ENCODE results near the gene BCL3.
A peak's percentile ranks its signal among the peaks of the same experiment; 100 is the strongest.
"Not testable (repeated sequence)": the region's sequence is repeated elsewhere in the genome, so short reads cannot be mapped to it uniquely, and the experiment has no call there.

The BCL3 gene

DNA sequence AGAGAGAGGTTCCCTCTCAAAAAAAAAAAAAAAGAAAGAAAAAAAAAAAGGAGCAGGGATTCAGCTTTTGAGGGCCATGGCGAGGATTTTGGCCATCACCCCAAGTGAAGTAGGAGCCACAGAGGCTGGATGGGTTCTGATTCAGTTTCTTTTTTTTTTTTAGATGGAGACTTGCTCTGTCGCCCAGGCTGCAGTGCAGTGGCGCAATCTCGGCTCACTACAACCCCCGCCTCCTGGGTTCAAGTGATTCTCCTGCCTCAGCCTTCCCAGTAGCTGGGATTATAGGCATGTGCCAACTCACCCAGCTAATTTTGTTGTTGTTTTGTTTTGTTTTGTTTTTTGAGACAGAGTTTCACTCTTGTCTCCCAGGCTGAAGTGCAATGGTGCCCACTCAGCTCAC lies 27.1 kb upstream of the BCL3 start:
- not testable (repeated sequence) for DNase-seq

DNA sequence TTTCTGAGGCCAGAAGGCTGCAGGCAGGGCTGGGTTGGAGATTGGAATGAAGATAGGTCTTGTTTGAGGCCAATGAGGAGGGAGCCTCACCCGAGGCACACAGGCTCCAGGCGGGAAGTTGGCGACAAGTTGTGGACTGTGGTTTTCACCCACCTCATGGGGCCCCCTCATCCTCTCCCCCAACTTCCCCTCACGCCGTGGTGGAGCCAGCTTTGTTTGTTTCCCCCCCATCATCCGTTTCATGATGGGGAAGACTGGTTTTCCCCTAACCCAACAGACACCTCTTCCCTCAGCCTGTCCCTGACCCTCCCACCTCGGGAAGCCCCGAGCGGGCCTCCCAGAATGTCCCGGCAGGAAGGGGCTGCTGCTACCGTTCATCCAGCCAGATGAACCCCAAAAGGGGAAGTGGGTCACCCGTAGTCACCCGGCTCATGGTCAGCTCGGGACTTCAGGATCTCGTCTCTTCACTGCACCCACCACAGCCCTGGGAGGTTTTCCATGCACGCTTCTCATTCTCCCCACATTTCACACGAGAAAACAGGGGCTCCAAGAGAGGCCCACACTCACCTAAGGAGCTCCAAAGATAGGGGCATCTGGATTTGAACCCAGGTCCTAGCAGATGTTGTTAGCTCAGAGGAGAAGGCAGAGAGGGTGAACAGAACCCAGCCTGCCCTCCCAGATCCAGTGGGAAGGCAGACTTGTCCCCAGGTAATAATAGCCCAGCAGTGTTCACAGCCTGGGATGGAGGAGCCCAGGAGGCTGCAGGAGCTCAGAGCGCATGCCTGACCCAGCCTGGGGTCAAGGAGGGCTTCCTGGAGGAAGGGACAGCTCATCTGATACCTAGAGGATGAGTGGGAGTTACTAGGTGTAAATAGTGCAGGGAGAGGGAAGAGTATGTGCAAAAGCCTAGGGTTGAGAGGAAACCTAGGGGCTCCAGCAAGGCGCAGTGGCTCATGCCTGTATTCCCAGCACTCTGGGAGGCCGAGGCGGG lies 26.1 kb upstream of the BCL3 start:
- no peak for DNase-seq

DNA sequence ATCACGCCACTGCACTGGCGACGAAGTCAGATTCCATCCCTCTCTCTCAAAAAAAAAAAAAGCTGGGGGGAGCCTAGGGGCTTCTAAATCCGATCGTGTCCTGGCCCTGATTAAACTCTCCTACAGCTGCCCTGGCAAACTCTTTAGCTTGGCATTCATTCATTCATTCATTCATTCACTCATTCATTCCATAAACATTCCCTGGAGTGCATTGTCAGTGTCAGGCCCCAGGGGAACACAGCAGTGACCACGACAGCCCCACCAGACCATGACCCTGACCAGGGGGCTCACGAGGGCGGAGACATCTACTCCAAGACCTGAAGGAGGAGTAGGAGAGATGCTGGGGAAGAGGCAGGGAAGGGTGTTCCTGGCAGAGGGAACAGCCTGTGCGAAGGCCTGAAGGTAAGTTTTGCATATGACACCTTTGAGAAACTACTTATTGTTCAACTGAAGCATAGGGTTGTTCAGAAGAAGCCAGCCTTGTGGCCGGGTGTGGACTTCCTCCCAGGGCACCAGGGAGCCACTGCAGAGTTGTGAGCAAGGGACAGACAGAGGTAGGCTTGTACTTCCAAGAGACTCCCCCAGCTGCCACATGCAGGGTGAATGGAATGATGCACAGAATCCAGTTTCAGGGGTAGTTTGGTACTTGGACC lies 25.1 kb upstream of the BCL3 start:
- no peak for DNase-seq

DNA sequence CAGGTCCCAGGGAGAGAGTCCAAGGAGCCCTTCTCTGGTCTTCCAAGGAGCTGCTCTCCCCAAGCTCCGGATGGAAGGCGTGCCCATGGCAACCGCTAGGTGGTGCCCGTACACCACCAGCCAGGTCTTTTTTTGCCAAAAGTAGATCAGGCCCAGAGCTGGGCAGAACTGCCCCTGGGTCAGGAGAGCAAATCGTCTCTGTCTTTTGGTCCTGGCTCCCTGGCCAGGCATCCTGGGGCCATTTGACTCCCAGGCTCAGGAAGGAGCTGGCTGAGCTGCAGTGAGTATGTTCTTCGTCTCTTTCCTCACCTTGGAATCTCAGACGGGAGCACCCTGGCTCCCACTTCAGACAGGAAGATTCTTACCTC lies 24.6 kb upstream of the BCL3 start:
- DNase-seq = peak; percentile 45

DNA sequence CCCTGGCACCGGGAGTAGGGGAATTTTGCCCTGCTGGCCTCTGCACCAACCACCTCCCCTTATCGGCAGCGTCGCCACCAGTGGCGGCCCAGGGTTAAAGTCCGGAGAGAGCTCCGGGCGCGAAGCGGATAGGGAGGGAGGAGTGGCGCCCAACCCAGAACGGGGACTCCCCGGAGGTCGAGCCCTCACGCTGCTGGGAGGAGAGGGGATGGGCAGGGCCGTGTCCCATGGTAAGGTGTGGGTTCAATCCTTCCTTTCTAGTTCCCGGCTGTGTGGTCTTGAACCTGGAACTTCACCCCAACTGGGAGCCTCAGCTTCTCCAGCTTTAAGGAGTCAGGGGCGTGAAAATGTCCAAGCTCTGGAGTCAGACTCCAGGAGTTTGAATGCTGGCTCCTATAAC lies 23.3 kb upstream of the BCL3 start:
- DNase-seq = no peak

DNA sequence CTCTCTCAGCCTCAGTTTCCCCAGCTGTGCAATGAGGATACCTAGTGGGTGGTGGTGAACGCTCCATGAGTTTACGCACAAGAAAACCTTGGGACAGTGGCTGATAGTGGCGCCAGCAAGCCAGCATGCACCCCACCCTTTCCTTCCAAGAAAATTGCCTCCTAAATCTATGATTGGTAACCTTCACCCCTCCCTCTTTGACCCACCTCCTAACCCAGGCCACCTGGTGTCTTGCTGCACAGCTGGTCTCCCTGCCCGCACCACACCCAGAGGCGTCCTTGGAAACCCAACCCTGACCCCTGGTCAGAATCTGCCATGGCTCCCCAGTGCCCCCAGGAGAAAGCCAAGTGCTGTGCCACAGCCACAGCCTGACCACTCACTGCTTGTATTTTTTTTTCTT lies 22.8 kb upstream of the BCL3 start:
- DNase-seq = no peak

DNA sequence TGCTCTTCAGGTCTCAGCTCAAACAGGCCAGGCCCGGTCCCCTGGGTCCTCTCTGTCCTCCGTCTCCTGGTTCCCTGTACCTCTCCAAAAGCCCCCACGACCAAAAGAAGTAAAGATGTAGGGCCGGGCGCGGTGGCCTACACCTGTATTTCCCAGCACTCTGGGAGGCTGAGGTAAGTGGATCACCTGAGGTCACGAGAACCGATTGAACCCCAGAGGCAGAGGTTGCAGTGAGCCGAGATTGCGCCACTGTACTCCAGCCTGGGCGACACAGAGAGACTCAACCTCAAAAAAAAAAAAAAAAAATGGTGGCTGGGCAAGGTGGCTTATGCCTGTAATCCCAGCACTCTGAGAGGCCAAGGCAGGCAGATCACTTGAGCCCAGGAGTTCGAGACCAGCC lies 22.0 kb upstream of the BCL3 start:
- DNase-seq = no peak

DNA sequence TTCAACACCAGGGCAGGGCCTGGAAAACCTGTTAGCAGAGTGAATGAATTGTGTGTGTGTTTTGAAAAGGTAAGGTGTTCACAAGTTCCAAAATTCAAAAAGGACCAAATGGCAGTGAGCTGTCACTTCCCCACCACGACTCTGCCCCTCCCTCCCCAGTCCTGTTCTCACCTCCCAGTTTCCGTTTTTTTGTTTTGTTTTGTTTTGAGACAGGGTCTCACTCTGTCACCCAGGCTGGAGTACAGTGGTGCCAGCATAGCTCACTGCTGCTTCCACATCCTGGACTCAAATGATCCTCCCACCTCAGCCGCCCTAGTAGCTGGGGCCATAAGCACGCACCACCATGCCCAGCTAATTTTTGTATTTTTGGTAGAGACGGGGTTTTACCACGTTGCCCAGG lies 20.3 kb upstream of the BCL3 start:
- no peak for DNase-seq

DNA sequence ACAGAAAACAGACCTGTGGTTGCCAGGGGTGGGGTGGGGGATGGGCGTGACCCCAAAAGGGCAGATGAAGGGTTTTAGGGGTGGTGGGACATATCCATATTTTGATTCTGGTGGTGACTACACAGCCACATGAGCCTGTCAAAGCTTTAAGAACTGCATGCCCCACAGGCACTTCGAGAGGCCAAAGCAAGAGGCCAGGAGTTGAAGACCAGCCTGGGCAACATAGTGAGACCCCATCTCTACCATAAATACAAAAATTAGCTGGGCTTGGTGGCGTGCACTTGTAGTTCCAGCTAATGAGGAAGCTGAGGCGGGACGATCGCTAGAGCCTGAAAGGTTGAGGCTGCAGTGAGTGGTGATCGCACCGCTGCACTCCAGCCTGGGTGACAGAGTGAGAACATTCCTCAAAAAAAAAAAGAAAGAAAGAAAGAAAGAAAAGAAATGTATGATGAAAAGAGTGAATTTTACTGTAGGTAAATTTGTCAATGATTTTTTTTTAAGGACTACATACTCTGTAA lies 18.9 kb upstream of the BCL3 start:
- no peak for DNase-seq

DNA sequence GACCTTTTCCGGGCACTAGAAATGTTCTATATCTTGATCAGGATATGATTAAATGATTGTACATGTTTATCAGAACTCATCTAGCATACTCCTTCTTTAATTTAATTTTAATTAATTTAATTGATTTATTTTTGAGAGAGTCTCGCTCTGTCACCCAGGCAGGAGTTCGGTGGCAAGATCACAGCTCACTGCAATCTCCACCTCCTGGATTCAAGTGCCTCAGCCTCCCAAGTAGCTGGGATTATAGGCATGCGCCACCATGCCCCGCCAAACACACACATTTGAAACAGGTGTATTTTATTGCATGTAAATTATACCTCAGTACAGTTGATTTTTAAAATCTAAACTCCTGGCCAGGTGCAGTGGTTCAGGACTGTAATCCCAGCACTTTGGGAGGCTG lies 17.4 kb upstream of the BCL3 start:
- DNase-seq = no peak

DNA sequence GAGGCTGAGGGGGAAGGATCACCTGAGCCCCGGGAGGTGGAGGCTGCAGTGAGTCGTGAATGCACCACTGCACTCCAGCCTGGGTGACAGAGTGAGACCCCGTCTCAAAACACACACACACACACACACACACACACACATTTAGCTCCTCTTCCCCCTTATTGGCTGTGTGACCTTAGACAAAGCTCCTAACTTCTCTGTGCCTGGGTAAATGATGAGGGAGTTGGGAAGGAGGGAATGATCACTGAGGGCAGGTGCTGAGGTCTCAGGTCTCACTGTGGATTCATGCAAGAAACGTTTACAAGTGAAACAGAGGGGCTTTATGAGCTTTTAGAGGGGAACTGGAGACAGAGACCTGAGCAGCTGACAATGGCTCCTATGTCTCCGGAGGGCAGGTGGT lies 16.9 kb upstream of the BCL3 start:
- no peak for DNase-seq

DNA sequence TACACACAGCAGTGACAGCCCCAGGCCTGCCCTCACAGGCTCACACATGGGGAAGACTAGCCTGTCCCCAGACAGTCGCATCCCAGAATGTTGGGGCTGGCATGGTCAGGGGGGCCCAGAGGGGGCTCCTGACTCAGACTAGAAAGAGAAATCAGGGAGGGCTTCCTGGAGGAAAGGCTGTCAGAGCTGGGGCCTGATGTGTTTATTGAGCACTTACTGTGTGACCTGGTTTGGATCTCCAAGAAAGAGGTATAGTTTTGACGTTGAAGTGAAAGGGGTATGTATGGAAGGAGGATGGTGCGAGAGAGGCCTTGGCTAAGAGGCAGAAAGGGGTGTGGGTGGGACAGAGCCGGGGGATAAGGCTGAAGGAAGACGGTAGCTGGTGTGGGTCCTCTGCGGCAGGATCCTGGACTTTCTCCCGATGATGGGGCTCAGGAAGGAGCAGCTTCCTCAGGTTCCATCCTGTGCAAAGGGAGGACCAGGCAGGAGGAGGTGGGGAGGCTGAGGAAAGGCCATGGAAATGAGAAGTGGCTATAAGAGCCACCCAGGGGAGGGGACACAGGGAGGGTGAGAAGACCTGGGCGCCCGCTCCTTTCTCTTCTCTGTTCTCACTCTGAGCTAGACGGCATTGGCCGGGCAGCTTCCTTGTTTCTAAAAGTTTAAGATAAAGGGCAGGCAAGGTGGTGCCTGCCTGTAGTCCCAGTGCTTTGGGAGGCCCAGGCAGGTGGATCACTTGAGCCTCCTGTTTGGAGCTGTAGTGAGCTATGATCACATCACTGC lies 16.1 kb upstream of the BCL3 start:
- DNase-seq = no peak

DNA sequence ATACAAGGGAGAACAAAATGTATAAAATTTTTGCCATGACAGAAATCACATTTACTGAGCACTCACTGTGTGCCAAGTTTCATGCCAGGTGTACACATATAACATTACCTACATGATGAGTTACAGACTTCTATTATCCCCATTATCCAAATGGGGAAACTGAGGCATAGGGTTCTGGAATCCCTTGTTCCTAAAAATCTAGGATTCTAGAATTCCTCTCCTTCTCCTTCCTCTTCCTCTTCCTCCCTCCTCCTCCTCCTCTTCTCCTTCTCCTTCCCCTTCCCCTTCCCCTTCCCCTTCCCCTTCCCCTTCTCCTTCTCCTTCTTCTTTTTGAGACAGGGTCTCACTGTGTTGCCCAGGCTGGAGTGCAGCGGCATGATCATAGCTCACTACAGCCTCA lies 14.2 kb upstream of the BCL3 start:
- DNase-seq = no peak

DNA sequence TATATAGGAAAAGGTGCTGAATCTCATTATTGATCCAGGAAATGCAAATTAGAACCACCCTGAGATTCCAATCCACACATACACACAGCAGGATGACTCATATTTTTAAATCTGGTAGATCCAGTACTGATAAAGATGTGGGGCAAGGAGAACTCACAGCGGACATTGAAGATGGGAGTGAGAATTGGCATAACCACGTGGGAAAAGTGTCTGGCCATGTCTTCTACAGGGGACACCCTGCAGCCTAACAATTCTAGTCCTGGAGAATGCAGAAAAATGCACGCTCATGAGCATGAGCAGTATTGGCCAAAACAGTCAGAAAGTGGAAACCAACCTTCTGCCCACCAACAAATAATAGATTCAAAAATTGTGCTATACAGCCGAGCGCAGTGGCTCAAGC lies 13.5 kb upstream of the BCL3 start:
- no peak for DNase-seq

DNA sequence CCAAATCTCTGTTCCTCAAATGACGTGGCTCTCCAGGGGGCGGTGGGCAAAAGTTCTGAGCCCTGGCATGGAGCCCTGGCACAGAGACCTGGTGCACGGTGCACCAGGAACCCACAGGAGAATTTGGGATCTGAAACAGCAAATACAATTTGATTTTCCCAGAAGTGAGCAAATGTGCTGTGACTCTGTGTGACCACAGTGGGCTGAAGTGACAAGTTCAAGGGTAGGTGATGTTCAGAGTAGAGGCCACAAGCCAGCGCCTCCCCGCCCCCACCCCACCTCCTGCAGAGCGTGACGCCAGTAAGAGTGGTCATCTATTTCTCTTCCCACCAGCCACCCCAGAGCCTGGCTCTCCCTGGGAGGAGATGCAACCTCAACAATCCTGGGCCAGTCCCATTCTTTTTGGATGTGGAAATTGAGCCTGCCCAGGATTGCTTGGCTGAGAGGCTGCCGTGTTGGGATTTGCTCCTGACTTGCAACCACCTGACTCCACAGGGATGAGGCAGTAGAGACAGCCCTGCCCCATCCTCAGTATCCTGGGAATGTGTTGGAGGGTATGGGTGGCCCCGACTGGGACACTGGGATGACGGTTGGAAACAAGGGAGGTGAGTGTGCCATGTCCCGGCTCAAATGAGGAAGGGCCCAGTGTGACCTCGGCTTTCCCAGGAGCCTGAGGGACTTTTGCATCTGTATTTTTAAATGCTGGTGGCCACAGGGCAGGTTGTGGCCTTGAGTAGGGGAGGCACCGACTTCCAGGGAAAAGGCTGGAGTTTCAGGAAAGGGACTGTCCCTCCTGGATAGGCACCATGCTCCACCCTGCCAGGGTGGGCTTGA lies 11.1 kb upstream of the BCL3 start:
- no peak for DNase-seq

DNA sequence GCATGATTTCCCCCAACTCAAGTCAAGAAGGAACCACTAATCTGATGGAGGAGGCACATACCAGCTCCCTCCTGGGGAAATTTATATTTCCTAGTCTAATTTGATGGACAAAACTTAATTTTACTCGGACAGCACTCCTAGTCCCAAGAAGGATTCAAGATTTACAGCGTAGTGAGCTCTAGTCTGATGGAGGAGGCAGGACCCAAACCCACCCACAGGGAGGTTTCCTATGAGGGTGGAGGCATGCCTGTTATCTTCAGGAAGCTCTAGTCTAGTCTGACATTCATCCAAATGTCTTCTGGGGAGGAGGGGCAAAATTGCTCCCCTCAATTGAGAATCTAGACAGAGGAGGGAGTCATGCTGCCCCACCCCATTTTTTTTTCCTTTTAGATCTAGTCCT lies 10.4 kb upstream of the BCL3 start:
- no peak for DNase-seq

DNA sequence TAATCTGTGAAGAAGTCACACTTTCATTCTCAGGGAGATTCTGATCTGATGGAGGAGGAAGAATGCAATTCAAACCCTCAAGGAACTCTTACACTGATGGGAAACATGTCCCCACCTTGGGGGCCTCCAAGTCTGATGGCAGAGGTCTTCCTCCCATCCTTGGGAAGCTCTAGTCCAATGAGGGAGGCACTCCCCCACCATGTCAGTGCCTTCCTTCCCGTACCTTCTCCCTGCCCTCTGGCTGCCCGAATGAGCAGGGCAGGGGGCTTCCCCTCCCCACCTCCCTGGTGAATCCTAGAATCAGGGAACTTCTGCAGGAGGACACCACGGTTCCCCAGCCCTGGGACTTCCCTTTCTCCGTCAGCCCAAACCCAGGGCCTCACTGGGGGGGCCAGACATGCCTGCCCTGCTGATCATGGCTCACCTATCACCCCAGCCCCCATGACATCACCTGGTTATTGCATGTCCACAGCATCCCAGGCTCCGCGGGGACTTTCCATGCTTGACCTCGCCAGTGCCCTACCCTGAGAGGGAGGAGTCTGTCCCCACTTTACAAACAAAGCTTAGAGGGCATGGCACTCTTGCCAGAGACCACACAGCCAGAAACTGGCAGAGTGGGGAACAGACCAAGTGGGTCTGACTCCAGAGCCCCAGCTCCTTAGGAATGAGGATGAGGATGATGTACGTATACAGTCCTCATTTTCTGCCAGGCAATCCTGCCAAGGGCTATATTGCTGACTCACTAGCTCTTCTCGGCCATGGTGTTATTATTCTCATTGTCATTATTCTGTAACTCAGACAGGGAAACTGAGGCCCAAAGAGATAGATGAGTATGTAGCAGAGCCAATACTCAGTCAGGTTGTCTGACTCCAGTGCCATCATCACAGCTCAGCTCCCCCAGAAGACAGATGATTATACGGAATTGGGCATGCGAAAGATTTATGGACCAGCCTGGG lies 9.6 kb upstream of the BCL3 start:
- DNase-seq = no peak

DNA sequence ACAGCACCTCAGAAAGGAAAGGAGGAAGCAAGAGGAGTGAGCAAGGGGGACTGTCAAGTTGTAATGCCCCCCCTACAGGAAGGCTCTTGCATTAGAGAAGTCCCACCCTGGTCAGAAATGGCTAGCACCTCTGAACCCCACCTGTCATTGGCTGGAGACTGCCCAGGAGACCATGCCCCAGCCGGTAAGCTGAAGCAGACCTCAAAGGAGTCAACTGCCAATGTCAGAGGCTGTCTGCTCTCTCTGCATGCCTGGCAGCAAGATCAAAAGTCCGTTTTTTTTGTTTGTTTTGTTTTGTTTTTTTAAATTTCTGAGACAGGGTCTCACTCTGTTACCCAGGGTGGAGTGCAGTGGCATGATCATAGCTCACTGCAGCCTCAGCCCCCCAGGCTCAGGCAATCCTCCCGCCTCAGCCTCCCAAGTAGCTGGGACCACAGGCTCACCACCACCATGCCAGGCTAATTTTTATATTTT lies 8.1 kb upstream of the BCL3 start:
- DNase-seq = no peak

DNA sequence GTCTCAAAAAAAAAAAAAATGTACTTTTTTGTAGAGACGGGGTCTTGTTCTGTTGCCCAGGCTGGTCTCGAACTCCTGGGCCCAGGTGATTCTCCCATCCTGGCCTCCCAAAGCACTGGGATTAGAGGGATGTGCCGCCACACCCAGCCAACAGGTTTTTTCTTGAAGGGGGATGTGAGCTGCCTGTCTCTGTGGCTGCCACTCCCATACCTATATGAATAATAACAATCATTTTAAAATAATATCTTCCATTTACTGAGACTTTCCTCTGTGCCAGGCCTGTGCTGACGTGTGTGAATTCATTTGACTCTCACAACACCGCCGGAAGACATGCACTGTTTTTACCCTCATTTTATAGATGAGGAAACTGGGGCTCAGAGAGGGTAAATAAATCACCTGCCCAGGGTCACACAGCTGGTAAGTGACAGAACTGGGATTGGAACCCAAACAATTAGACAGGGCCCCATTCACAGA lies 7.2 kb upstream of the BCL3 start:
- DNase-seq = no peak

DNA sequence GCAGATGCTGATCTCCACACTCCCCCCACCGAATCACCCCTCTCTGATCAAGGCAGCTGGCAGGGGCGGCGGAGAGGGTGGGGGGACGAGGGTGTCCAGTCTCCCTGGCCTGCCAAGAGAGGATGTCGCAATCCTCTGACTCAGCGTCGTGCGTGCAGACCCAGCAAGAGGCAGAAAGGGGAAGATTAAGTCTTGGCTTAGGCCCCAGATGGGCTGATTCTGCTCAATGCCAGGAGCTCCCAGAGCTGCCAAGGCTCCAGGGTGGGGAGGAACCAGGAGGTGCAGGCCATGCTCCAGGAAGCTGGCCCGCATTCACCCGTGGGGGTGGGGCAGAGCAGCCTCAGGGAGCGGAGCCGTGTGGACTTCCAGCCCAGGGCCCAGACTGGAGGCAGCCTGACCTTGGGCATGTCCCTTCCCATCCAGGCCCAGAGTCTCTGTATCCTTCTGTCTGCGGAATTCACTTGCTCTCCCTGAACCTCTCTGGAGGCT lies 6.6 kb upstream of the BCL3 start:
- DNase-seq = peak; percentile 72

Data from NCI-H1694 treated with DMSO at 0.1 percent for 48 hours (cell line).